Sigmoid colon (tissue), 4 donors: ENCODE measurements around the gene ELMO1.

Experiments
- CTCF ChIP-seq, 4 experiments: fragments of 450-650 bp in 3 of 4; fragments of 200-600 bp in 1 of 4; IDR thresholded peaks; one replicate each; pipeline ENCODE4 v1.5.1; 2016 to 2019; ENCODE audit warnings: antibody characterized with exemption in 4 of 4, mild to moderate bottlenecking in 3 of 4, moderate library complexity in 2 of 4
- POLR2A ChIP-seq, 2 donors: fragments of 450-650 bp; IDR thresholded peaks; one replicate each; pipeline ENCODE4 v1.6.1; 2016; ENCODE audit warnings: antibody characterized with exemption in 2 of 2, mild to moderate bottlenecking in 2 of 2, moderate library complexity in 2 of 2
- POLR2AphosphoS5 ChIP-seq, 4 donors: sonication (generic); formaldehyde crosslinking; IDR thresholded peaks; one replicate each; pipeline ENCODE4 v1.6.1; 2017; ENCODE audit warnings: antibody characterized with exemption in 4 of 4

GRCh38 chr7:36957620-36958019, 491.0 kb downstream of the ELMO1 start:
- TF ChIP-seq CTCF (IDR thresholded peaks at IDR 0.05) (no peak), POLR2AphosphoS5 (IDR thresholded peaks at IDR 0.05) (no peak), POLR2A (IDR thresholded peaks at IDR 0.05) (no peak)
